Posterior cingulate gyrus (tissue), 11 donors: ENCODE results near the gene CAV3.

Experiments used
- DNase-seq, 10 donors: peaks; one replicate each; pipeline versions ENCODE4 v3.0.0 to v3.0.0-alpha.2; 2020 to 2021; ENCODE audit warnings: mixed read lengths in 3 of 10
- intact Hi-C: fragments of 100-400 bp; cut with DNase I; formaldehyde crosslinking; loops from one replicate; pipeline ENCODE4 v1.15.1; 2023

The CAV3 gene

DNA sequence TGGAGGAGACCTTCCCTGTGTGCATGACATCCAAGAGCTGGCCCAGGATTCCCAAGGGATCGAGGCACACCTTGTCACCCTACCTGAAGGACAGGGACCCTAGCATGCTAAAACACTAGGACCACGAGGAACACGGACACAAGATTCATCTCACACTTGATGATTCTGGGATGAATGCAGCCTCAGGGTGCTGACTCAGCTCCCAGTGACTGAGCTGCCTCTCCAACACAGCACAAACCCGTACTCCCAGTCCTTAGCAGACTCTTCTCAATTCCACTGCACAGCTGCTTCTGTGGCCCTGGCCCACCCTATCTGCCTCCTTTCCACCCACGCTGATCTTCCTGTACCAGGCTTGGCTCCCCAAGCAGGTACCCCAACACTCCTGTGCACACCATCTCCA is 44.9 kb downstream of the CAV3 start:
- DNase-seq, result no peak
- intact Hi-C loops, result no loop called here

DNA sequence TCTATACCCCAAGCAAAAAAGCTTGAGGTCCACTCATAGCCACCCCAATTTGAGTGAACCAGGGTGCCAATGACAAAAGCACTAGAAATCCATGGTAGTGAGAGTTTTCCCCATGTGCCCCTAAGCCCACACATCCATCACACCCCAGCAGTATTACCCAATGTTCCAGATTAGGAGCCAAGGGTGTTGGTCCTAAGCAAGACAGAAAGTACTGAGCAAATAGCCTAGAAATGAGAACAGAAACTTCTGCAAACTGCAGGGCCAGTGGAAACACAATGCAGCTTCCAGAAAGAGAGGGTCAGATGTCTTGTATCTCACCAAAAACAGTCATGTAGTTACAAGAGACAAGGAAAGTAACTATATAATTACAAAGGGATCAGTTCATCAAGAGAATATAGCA is 46.7 kb downstream of the CAV3 start:
- intact Hi-C loops, result no loop called here
- DNase-seq, result no peak

DNA sequence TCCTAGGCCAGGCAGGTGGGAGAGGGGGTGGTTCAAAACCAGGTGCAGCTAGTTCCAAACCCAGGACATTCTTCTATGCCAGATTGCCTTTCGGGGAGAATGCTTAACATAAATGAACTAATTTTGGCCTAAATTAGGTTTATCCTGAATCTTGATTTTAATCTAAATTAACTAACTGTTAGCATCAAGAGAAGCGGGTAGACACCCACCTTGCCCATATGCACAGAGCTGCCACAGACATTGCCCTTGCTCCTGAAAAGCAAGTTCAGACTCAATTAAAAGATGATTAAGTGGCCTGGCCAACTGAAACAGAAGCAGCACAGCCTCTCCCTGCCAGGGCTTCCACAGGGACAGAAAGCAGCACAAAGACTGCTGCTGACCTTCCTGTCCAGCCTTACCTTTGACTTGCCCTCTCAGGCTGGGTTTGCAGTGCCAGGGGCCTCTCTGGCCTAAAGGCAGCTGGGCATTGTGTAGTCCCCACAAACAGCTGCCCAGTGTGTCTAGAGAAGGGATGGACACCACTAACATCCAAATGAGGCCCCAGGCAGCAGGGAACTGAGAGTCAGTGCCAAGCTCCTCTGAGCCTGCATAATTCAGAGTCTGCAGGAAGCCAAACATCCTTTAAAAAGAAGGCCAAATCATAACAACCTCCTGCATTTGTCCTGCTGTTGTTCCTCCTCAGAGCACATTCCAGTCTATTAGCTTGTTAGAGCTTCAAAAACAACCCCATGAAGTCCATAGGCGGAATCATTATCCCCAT is 51.3 kb downstream of the CAV3 start:
- peak in 2 of 10 donors; percentile 81 to 87 for DNase-seq
- intact Hi-C loops, result no loop called here

DNA sequence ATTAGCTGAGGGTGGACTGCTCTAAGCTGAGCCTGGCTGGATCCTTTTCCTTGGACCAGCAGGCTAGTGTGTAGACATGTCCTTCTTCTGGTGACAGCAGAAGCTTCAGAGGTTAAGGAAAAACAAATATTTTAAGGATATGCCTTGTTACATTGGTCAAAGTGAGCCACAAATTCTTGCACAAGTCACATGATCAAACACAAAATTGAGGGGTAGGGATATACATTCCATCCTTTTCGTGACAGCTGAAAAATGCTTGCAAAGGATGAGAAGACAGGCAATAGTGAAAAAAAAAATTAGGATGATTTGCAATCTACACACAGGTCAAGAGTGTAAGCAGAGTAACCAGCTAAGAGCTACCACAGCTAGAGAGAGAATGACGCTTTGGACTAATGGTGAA is 56.9 kb downstream of the CAV3 start:
- intact Hi-C loops, result no loop called here
- DNase-seq, result no peak

DNA sequence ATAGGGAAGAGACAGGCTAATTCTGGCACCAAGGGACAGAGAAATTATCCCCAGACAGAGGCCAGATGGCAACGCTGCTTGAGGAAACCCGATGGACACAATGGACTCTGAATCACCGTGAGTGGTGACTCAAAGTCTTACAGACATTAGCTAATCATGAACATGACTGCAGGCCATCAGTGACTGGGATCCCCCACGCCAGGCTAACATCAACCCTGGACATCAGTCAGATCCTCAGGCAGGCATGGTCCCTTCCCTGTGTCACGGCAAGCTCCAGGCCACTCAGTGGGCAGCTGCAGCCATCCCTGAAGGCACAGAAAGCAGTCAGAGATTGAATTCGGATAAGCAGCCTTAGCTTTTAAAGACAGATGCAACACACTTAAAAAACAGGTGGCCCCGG is 59.6 kb downstream of the CAV3 start:
- DNase-seq, result no peak
- intact Hi-C loops, result no loop called here

DNA sequence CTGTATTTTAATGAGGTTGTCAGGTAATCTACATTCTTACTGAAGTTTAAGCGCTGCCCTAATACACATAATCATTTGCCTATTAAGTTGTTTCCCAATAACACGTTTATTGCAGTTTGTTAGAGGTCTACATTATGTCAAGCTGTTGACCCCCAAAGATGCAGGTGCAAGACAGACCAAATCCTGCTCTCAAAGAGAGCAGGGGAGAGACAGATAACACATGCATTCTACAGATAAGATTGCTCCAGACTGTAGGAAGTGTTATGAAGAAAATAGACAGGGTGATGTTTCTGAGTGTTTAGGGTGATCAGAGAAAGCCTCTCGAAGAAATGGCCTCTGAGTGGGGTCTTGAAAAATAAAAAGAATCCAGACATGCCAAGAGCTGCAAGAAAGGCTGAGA is 60.6 kb downstream of the CAV3 start:
- intact Hi-C loops, result no loop called here
- DNase-seq, result no peak
